ENCODE measurements around the gene DTX3. TPM values are rescaled to one million over a fixed set of nuclear protein-coding genes. Genes with fewer than 3 reads are reported as not detected.

The DTX3 gene
- total RNA-seq, 1 experiment from 2014 or later = 11.9 TPM

- no peaks in the 10 kb centered on the region for H3K9me2 ChIP-seq (replicated peaks; ENCODE audit: low read length)
- peaks cover 10% of the 10 kb centered on the region; the same call in 1 of the 2 replicates for H4K20me1 ChIP-seq (ENCODE audit: low read length)
- BruUV-seq (replicated peaks) = TSS peak; percentile 60
- intact Hi-C loops (cut with micrococcal nuclease) = no loop called here
- no peak for ATAC-seq
- peak overlapping the region; percentile 88 for H2AFZ ChIP-seq (ENCODE audit: low read length)
- TF ChIP-seq CTCF (conservative IDR thresholded peaks at IDR 0.05; ENCODE audit: low read depth, low read length) (no peak), EZH2phosphoT487 (IDR thresholded peaks at IDR 0.05; ENCODE audit: borderline replicate concordance, low read length) (no peak), EZH2 (IDR thresholded peaks at IDR 0.05; ENCODE audit: low read length, unreplicated experiment) (no peak)
- no peaks in the 10 kb centered on the region for H3K9me3 ChIP-seq (ENCODE audit: low read length)
- H3K4me1 ChIP-seq (ENCODE audit: insufficient read depth, low read length) = peaks cover 21% of the 10 kb centered on the region
- POLR2A ChIA-PET (ENCODE audit: unreplicated experiment) = no interaction called here
- no peaks in the 10 kb centered on the region for H3K27me3 ChIP-seq (ENCODE audit: low read length)
- peaks cover 33% of the 10 kb centered on the region for H3K79me2 ChIP-seq (ENCODE audit: low read length)
- peak overlapping the region; percentile 94 for H3K4me2 ChIP-seq (ENCODE audit: low read length)
- no peak for DNase-seq
- CTCF ChIA-PET = no interaction called here
- H3K9ac ChIP-seq (ENCODE audit: low read length) = peak overlapping the region; percentile 82
- H3K36me3 ChIP-seq (ENCODE audit: low read depth, low read length) = peaks cover 4% of the 10 kb centered on the region; the same call in 1 of the 2 replicates
- peak overlapping the region; percentile 98 for H3K4me3 ChIP-seq (ENCODE audit: low read length)
- H3K27ac ChIP-seq (ENCODE audit: low read length) = 0 out of 2 replicates have a peak overlapping the region, but pooled peaks have one; percentile 11
- no peaks in the 10 kb centered on the region for H3F3A ChIP-seq (ENCODE audit: low read length, unreplicated experiment)
These were observed 14.2 kb upstream of the DTX3 start for GRCh38 chr12:57590479-57590863.

GRCh38 chr12:57590864-57591781 lies 13.5 kb upstream of the DTX3 start, which contains the start of gene PIP4K2C:
PIP4K2C (plus strand) TSS chr12:57591192; CDS start chr12:57591290, 98 bp downstream.
- BruUV-seq (replicated peaks) = TSS peak; percentile 54
- Histone ChIP-seq H3K36me3 (ENCODE audit: low read depth, low read length) (peaks cover 7% of the 10 kb centered on the region; the same call in 1 of the 2 replicates), H3K27ac (ENCODE audit: low read length) (peak within 1 kb of the TSS; percentile 11; the same call in 1 of the 2 replicates), H3K9me2 (replicated peaks; ENCODE audit: low read length) (no peaks in the 10 kb centered on the region), H2AFZ (ENCODE audit: low read length) (peak within 1 kb of the TSS; percentile 88), H3F3A (ENCODE audit: low read length, unreplicated experiment) (no peaks in the 10 kb centered on the region), H4K20me1 (ENCODE audit: low read length) (peaks cover 10% of the 10 kb centered on the region; the same call in 1 of the 2 replicates), H3K27me3 (ENCODE audit: low read length) (no peaks in the 10 kb centered on the region), H3K4me2 (ENCODE audit: low read length) (peak within 1 kb of the TSS; percentile 94), H3K9ac (ENCODE audit: low read length) (peak within 1 kb of the TSS; percentile 82), H3K4me1 (ENCODE audit: insufficient read depth, low read length) (peaks cover 21% of the 10 kb centered on the region), H3K9me3 (ENCODE audit: low read length) (no peaks in the 10 kb centered on the region), H3K4me3 (ENCODE audit: low read length) (peak within 1 kb of the TSS; percentile 98), H3K79me2 (ENCODE audit: low read length) (peaks cover 33% of the 10 kb centered on the region)
- ATAC-seq (peak; percentile 93), DNase-seq (peak; percentile 91)
- POLR2A ChIA-PET (ENCODE audit: unreplicated experiment) = no interaction called here
- CTCF ChIA-PET = no interaction called here
- TF ChIP-seq EZH2phosphoT487 (IDR thresholded peaks at IDR 0.05; ENCODE audit: borderline replicate concordance, low read length) = no peak
- TF ChIP-seq CTCF (conservative IDR thresholded peaks at IDR 0.05; ENCODE audit: low read depth, low read length) = no peak
- TF ChIP-seq EZH2 (IDR thresholded peaks at IDR 0.05; ENCODE audit: low read length, unreplicated experiment) = no peak
- intact Hi-C loops (cut with micrococcal nuclease) = no loop called here
